Measurements from ENCODE around the gene DGUOK. TPM values are rescaled to one million over a fixed set of nuclear protein-coding genes. Genes with fewer than 3 reads are reported as not detected.

Gene DGUOK
- total RNA-seq, 1 experiment from 2014 or later: 100 TPM

- CTCF ChIA-PET: no interaction called here
Observed at GRCh38 chr2:73892631-73893329, 33.9 kb upstream of the DGUOK start, which contains the start of gene ACTG2. Gene ACTG2 (plus strand): TSS chr2:73893008. CDS start chr2:73901312, 8,304 bp downstream.

More at GRCh38 chr2:73892631-73893329, 33.9 kb upstream of the DGUOK start, which contains the start of gene ACTG2:
- ChIA-PET POLR2A (no interaction called here), RAD21 (ENCODE audit: low non-redundant PET in 1 of 2, low total read pairs in 2 of 2, uncharacterized antibody in 2 of 2, unreplicated experiment in 2 of 2) (no interaction called here)
- H3K79me2 ChIP-seq (ENCODE audit: insufficient read depth, low read length): no peaks in the 10 kb centered on the region
- no peak within 1 kb of the TSS for H3K9ac ChIP-seq (ENCODE audit: low read length)
- ATAC-seq: no peak
- intact Hi-C loops (cut with micrococcal nuclease): no loop called here
- H3K27me3 ChIP-seq (ENCODE audit: insufficient read depth, low read length): no peaks in the 10 kb centered on the region
- no peaks in the 10 kb centered on the region for H4K20me1 ChIP-seq (ENCODE audit: insufficient read depth)
- no peaks in the 10 kb centered on the region for H3K36me3 ChIP-seq (ENCODE audit: control insufficient read depth in 1 of 2, insufficient read depth in 2 of 2, low read length in 2 of 2)
- no peak for TF ChIP-seq MAX (IDR thresholded peaks at IDR 0.05)
- TF ChIP-seq SRF (IDR thresholded peaks at IDR 0.05; ENCODE audit: low read depth): no peak
- TF ChIP-seq SIN3A (IDR thresholded peaks at IDR 0.05; ENCODE audit: low read depth): no peak
- no peak for TF ChIP-seq POLR2A (IDR thresholded peaks at IDR 0.05; ENCODE audit: borderline replicate concordance, extremely low read depth, insufficient read depth, insufficient read length)
- no peak for TF ChIP-seq CEBPB (IDR thresholded peaks at IDR 0.05; ENCODE audit: low read depth)
- TF ChIP-seq ZBTB33 (IDR thresholded peaks at IDR 0.05; ENCODE audit: extremely low read depth, insufficient replicate concordance, low read length): no peak
- no peak for TF ChIP-seq ATF3 (IDR thresholded peaks at IDR 0.05)
- TF ChIP-seq YY1 (IDR thresholded peaks at IDR 0.05; ENCODE audit: extremely low read depth, insufficient replicate concordance, low read depth, low read length): no peak
- TF ChIP-seq ZFX (IDR thresholded peaks at IDR 0.05): no peak
- TF ChIP-seq CTCF (IDR thresholded peaks at IDR 0.05 in 2 of 3, conservative IDR thresholded peaks at IDR 0.05 in 1 of 3; ENCODE audit: borderline replicate concordance in 1 of 3, insufficient read depth in 1 of 3, low read depth in 2 of 3, low read length in 2 of 3): no peak
- no peak for TF ChIP-seq TCF7L2 (IDR thresholded peaks at IDR 0.05; ENCODE audit: borderline replicate concordance, extremely low read depth, insufficient read depth, insufficient read length)
- no peak for TF ChIP-seq ZNF274 (IDR thresholded peaks at IDR 0.05; ENCODE audit: low read depth, low read length)
- no TSS peak for BruUV-seq (replicated peaks)
- no peak within 1 kb of the TSS for H3K4me2 ChIP-seq (ENCODE audit: low read length)
- H3K4me1 ChIP-seq (ENCODE audit: control insufficient read depth in 1 of 2, insufficient read depth in 2 of 2, low read length in 2 of 2): peaks cover 0 to 9% of the 10 kb centered on the region in 2 experiments; a peak in 1 of 4 replicates
- no peak within 1 kb of the TSS for H3K4me3 ChIP-seq (replicated peaks in 1 of 2; ENCODE audit: low read depth in 1 of 2, low read length in 2 of 2)
- H3K9me2 ChIP-seq (ENCODE audit: insufficient read depth): no peaks in the 10 kb centered on the region
- DNase-seq (ENCODE audit: low read depth, low spot score): no peak
- no peak within 1 kb of the TSS for H3K27ac ChIP-seq (ENCODE audit: low read depth, low read length)
- no peak within 1 kb of the TSS for H2AFZ ChIP-seq (ENCODE audit: low read depth, low read length, poor library complexity, severe bottlenecking)
- H3K9me3 ChIP-seq (ENCODE audit: control insufficient read depth in 1 of 2, insufficient read depth in 1 of 2, low read depth in 1 of 2, low read length in 2 of 2): no peaks in the 10 kb centered on the region

All from HCT116 (cell line).